SK-N-MC (cell line): Measurements from ENCODE around the gene NLRP4.

ENCODE experiments used
- EZH2 ChIP-seq: fragments of 200-600 bp; sonication (generic); IDR thresholded peaks from one replicate; pipeline ENCODE4 v1.6.1; 2017; ENCODE audit warnings: antibody characterized with exemption
- FOXP2 ChIP-seq: optimal IDR thresholded peaks from 2 replicates; pipeline ENCODE3; 2011; ENCODE audit warnings: mild to moderate bottlenecking, moderate library complexity; ENCODE audit not compliant: insufficient read depth; ENCODE audit errors: extremely low read length, control extremely low read depth
- POLR2AphosphoS5 ChIP-seq: IDR thresholded peaks from 2 replicates; pipeline ENCODE4 v1.6.1; 2012; ENCODE audit warnings: mild to moderate bottlenecking, low read depth, low read length, borderline replicate concordance

DNA sequence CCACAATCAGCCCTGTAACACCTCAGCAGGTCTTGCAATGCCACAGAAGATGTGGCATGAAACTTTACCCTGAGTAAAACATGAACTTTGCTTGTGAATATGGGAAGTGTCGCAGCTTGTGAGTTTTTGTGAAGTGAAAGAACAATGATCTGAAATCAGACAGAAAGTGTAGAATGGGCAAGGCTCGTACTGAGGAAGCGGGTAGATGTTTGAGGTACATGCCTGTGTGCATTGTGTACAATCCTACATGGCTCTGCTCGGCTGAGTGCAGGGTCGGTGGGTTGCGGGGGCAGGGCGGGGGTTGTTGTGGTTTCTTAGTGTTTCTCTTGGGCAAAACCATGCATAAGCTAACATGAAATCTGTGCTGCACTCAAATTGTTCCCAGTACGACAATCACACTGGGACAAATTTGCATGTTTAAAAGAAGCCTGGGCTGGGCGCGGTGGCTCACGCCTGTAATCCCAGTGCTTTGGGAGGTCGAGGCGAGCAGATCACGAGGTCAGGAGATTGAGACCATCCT lies 94.7 kb downstream of the NLRP4 start:
- TF ChIP-seq POLR2AphosphoS5, result no peak
- no peak for TF ChIP-seq FOXP2
- TF ChIP-seq EZH2, result no peak
